Renal cortex interstitium (tissue), 11 donors: Measurements from ENCODE around the gene OR9A4. TPM values are rescaled to one million over a fixed set of nuclear protein-coding genes. Genes with fewer than 3 reads are reported as not detected.

Experiments used
- DNase-seq, 11 donors: peaks; one replicate each; pipeline ENCODE4 v3.0.0-alpha.2; 2013; ENCODE audit warnings: low read depth in 9 of 11, low spot score in 4 of 11; ENCODE audit errors: extremely low read depth in 1 of 11
- polyA plus RNA-seq, 3 donors: library from polyadenylated mRNA; unstranded; fragments of 120-200 nt; gene quantifications; one replicate each; pipeline ENCODE4 v1.2.1, GENCODE V29; 2013; ENCODE audit not compliant: insufficient read length in 3 of 3

OR9A4 gene
- polyA plus RNA-seq, 3 donors: 0.09 TPM; not detected in 2

DNA sequence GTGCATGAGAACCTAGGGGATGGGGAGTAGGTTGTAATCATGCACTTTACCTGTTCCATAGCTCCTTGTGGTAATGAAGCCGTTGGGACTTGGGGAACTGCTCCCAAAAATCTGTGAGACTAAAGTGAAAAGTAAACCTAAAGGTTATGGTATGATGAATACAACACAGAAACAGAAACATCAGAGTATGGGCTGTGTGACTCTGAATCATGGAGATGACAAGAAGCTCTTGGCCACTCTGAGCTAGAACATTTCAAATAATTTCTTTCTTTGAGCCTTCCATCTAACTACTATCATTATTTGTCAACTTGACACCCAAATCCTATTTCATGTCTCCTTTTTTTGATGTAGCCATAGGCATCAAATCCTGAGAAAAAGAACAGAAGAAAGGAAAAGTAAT lies 27.6 kb downstream of the OR9A4 start:
- no peak for DNase-seq

GRCh38 chr7:141944811-141945210 lies 28.6 kb downstream of the OR9A4 start:
- no peak for DNase-seq

DNA sequence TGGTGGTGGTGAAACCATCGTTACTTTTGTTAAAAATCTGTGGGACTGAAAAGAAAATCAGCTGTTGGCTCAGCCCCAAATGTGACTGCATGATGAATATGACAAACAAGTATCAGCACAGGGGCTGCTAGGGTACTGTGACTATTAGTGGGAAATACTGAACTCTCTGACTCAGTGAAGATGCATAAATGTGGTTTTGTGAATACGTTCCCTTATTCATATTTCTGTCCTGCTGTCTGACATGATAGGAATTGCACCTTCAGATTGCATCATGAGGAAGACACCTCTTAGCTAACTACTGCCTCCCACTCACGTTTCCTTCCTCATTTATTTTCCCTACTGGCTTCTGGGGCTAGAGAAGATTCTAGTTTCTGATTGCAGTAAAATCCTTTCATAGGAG lies 29.2 kb downstream of the OR9A4 start:
- no peak for DNase-seq

DNA sequence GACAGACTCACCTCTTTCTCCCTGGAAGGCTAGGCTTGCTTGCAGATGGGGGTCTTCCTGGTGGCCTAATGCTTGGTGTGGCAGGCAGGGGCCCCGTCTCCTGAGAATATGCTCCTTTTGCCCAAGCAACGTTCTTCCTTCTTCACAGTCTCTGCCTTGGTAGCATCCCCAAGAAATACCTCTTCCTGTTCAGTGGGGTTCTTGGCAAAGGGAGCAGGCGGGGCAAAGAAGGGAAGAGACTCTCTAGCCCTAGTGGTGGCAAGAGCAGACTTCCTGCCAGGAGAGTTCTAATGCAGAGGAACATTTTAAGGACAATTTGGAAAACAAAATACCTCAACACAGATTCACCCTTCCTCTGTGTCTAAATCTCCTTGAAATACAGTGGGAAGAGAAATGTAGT lies 30.6 kb downstream of the OR9A4 start, which contains the start of gene CLEC5A:
CLEC5A (minus strand) TSS at position 179 of the 400 bp plus-strand sequence. CDS start 682 bp downstream, outside the sequence.
- no peak for DNase-seq

GRCh38 chr7:141949021-141949420 lies 32.8 kb downstream of the OR9A4 start:
- no peak for DNase-seq

DNA sequence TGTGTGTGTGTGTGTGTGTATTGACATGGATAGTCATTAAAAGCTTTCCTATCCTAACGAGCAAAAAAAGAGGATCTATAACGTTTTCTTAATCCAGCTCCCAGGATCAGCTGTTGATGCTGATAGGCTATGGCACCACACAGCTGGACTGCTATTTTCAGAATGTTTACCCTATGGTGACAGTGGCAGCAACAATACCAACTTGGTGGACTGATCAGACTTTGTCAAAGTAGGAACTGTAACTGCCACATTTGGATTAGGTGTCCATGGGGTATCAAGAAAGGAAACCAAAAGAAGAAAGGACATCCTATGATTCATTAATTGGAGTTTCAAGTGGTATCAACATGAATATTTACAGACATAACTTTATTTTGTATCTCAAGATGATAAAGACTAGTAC lies 33.3 kb downstream of the OR9A4 start:
- no peak for DNase-seq

DNA sequence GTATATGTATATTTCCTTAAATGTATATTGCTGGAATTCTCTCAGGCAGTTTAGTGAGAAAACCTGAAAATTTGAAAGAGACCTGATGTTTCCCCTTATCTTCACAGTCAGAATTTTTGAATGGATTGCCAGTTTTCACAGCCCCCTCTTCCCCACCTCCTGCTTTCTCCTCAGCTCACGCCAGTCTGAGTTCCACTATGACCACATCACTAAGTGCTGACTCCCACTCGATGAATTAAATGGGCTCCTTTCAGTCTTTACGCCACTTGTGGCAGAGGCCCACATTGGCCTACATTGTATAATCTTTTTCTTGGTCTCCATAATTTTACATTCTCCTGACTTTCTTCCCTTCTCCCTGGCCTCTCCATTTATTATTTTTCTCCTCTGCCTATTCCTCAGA lies 33.7 kb downstream of the OR9A4 start:
- no peak for DNase-seq

GRCh38 chr7:141950806-141951205 lies 34.6 kb downstream of the OR9A4 start:
- no peak for DNase-seq

DNA sequence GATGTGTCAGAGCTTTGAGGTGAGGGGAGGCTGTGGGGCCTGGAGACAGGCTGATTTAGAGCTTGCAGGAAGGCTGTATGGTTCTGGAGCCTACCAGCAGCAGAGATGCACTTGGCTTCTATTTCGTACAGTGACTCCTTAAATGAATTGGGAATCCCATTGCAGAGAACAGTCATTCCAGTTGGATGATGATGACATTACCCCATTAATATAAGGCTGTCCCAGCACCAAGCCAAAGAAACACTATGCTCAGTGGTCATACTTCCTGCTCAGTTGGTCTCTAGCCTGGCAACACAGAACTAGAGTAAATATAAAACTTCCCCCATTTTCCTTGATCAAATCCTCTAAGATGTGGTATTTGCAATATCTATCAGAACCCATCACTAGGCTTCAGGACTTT lies 36.3 kb downstream of the OR9A4 start:
- DNase-seq: no peak

DNA sequence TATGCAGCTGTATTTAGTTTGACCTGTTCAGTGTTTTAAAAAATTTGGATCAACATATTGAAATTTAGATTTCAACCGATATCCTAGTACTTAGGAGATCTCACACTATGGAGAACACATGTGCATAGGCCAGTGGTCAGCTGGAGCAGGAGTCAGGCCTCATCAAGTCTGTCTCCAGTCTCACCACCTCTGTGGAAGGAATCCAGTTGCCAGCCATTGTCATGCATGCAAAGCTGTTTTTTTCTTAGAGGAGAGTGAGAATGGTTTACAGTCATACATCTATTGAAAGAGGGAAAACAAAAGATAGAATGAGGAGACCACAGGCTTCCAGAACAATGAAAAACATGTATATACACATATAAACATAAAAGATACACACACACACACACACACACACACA lies 38.1 kb downstream of the OR9A4 start:
- no peak for DNase-seq

- no peak for DNase-seq
Observed at GRCh38 chr7:141956084-141956483, 39.9 kb downstream of the OR9A4 start.

DNA sequence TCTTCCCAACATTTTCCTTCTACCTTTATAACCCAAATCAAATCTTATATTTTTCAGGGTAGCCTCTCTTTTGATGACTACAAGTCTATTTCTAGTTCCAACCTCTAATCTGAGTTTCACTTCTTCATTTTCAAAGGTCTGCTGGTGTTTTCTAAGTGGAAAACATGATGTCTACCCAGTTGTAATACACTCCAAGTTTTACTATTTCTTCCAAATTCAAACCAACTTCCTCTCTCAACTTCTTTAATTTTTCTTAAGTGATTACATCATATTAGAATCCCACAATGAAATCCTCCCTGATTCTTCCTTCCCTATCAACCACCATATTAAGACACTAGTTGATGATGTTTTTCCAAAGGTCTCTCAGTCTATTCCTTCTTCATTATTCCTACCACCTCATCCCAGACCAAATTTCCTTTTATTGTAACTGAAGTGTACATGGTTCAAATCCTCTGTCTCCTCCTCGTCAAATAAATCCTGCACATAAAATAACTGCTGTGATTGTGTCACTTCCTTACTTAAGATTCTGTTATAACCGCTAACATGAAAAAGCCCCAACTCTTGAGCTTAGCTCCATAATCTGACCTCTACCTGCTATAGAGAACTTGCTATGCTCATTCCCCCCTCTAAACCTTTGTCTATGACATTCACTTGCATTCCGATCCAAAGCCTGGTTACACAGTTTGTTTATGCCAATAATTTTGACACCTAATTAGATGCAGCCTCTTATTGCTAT lies 44.7 kb downstream of the OR9A4 start:
- no peak for DNase-seq

Other genes with a start within 250 kb of the OR9A4 start
- gene DENND11, start 214.2 kb upstream of the OR9A4 start, polyA plus RNA-seq: 10 to 100 TPM; 25.4 to 32.6 (median 28.7) TPM
- under 1 TPM; 0.10 to 0.33 (median 0.17) TPM for gene WEE2, start 208.0 kb upstream of the OR9A4 start, polyA plus RNA-seq
- gene SSBP1, start 178.0 kb upstream of the OR9A4 start, polyA plus RNA-seq: 100 to 1,000 TPM; 119 to 154 (median 136) TPM
- gene TAS2R3, start 152.3 kb upstream of the OR9A4 start, polyA plus RNA-seq: under 1 TPM; 0.65 to 0.92 (median 0.82) TPM
- gene TAS2R4, start 139.7 kb upstream of the OR9A4 start, polyA plus RNA-seq: 1 to 10 TPM; 1.6 to 5.4 (median 1.6) TPM
- 1 to 10 TPM; 3.0 to 9.8 (median 3.4) TPM for gene TAS2R5, start 126.2 kb upstream of the OR9A4 start, polyA plus RNA-seq
- under 1 TPM; 0.27 to 0.68 (median 0.30) TPM for gene PRSS37, start 74.9 kb upstream of the OR9A4 start, polyA plus RNA-seq
- gene CLEC5A, start 30.6 kb downstream of the OR9A4 start, polyA plus RNA-seq: under 1 TPM; 0.29 to 0.62 (median 0.34) TPM
- gene TAS2R38, start 57.4 kb downstream of the OR9A4 start, polyA plus RNA-seq: not detected
- 10 to 100 TPM; 21.8 to 26.9 (median 22.1) TPM for gene MGAM, start 79.5 kb downstream of the OR9A4 start, polyA plus RNA-seq
- gene MGAM2, start 195.3 kb downstream of the OR9A4 start, polyA plus RNA-seq: 1 to 10 TPM in 1 of 3 donors, under 1 TPM in 2; 0.92 to 1.1 (median 0.98) TPM